DND-41 (cell line): ENCODE results near the gene FREY1.

Source experiments
- CTCF ChIP-seq: IDR thresholded peaks from 2 replicates; pipeline ENCODE4 v1.5.1; 2012; ENCODE audit warnings: borderline replicate concordance, low read length, moderate library complexity, mild to moderate bottlenecking; ENCODE audit not compliant: poor library complexity, severe bottlenecking; ENCODE audit errors: extremely low read depth
- EZH2 ChIP-seq: IDR thresholded peaks from 3 replicates; pipeline ENCODE4 v1.6.1; 2012; ENCODE audit warnings: borderline replicate concordance, low read depth, mild to moderate bottlenecking, moderate library complexity, low read length, inconsistent platforms; ENCODE audit not compliant: severe bottlenecking

- no peak for TF ChIP-seq CTCF
- no peak for TF ChIP-seq EZH2
Measured at GRCh38 chr11:45925550-45925949, 18.5 kb upstream of the FREY1 start.
